Epithelial cell of proximal tubule (primary cell): Measurements from ENCODE around the gene CBX7. TPM values are rescaled to one million over a fixed set of nuclear protein-coding genes. Genes with fewer than 3 reads are reported as not detected.
A peak's percentile ranks its signal among the peaks of the same experiment; 100 is the strongest.
"Not testable (repeated sequence)": the region's sequence is repeated elsewhere in the genome, so short reads cannot be mapped to it uniquely, and the experiment has no call there.

Experiments used
- DNase-seq: peaks from one replicate; pipeline ENCODE4 v3.0.0-alpha.2; 2011; ENCODE audit warnings: low read depth
- H3K4me3 ChIP-seq: 2 replicates; pipeline ENCODE4 v1.5.1; 2011; ENCODE audit warnings: low read depth, mild to moderate bottlenecking, low read length
- total RNA-seq: library from RNA; depleted of rRNA; stranded (reverse); fragments of >200 nt; gene quantifications from 2 replicates; pipeline ENCODE4 v1.2.3, GENCODE V29; 2015
- TF ChIP-seq, protein P1 (sequence below): conservative IDR thresholded peaks from 2 replicates; pipeline ENCODE4 v1.5.1; 2012; ENCODE audit warnings: low read depth, mild to moderate bottlenecking, low read length

CBX7 gene
- total RNA-seq, 1 donor from 2014 or later, result 5.8 TPM

DNA sequence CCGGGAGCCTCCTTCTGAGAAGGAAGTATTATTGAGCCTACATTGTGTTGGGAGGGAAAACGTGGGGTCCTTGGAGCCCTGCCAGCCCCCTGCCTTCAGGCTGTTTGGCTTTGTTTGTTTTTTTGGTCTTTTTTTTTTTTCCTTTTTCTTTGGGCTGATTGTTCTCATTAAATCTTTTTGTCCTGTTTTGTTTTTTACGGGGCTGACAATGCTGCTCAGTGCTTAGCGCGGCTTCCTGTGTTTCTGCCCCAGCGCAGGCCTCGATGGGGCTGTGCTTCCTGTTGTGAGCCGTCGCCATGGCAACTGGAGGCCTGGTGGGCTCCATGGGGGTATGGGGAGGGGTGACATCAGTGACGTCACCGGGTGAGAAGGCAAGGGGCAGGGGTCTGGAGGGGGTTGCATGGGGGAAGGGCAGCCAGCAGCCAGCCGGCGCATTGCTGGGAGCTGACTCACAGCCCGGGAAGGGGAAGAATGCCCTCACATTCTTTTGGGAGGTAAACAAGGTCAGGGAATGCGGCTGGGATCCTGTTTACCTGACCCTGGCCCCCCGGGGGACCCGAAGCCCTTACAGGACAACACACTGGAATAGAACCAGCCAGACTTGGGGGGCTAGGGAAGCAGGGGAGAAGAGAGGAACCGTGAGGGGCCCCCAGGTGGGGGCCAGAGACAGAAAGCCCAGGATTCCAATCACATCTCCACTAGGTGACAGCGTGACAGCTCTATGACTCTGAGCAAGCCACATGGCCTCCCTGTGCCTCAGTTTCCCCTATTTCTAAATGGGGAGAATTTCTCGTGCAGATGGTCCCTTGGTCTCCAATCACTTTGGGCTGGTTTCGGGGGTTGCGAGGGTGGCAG, 22.2 kb upstream of the CBX7 start:
- no peak for DNase-seq
- H3K4me3 ChIP-seq, result no peak overlapping the region
- TF ChIP-seq, protein P1, sequence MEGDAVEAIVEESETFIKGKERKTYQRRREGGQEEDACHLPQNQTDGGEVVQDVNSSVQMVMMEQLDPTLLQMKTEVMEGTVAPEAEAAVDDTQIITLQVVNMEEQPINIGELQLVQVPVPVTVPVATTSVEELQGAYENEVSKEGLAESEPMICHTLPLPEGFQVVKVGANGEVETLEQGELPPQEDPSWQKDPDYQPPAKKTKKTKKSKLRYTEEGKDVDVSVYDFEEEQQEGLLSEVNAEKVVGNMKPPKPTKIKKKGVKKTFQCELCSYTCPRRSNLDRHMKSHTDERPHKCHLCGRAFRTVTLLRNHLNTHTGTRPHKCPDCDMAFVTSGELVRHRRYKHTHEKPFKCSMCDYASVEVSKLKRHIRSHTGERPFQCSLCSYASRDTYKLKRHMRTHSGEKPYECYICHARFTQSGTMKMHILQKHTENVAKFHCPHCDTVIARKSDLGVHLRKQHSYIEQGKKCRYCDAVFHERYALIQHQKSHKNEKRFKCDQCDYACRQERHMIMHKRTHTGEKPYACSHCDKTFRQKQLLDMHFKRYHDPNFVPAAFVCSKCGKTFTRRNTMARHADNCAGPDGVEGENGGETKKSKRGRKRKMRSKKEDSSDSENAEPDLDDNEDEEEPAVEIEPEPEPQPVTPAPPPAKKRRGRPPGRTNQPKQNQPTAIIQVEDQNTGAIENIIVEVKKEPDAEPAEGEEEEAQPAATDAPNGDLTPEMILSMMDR, result no peak

DNA sequence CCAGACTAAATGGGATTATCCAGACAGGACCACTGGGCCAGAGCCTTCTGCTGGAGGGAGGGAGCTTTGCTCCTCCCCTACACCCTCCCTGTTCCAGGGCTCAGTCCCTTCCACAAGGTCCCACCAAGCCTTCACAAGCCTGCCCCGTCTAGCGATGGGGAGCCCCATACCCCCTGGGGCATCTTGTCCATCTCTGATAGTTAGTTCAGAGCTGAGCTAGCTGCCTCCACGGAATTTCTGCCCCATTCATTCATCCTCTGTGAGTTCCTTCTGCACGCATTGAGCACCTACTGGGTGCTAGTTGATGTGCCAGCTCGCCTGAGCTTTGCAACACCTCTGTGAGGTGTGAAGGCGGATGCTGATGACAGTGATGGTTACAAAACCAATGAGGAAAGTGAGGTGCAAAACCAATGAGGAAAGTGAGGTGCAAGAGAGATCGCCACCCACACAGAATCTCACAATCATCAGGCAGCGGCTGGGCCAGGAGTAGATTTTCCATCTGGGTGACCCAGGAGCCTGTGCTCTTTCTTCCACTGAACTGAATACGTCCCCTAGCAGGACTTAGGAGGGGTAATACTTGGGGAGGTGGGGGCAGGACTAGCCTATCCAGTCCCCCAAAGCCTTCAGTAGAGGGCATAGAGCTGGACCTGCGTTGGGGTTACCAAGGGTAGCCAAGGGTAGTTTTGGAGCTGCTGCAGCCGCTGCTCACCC, 21.5 kb upstream of the CBX7 start:
- no peak overlapping the region for H3K4me3 ChIP-seq
- TF ChIP-seq, protein P1, result no peak
- no peak for DNase-seq

DNA sequence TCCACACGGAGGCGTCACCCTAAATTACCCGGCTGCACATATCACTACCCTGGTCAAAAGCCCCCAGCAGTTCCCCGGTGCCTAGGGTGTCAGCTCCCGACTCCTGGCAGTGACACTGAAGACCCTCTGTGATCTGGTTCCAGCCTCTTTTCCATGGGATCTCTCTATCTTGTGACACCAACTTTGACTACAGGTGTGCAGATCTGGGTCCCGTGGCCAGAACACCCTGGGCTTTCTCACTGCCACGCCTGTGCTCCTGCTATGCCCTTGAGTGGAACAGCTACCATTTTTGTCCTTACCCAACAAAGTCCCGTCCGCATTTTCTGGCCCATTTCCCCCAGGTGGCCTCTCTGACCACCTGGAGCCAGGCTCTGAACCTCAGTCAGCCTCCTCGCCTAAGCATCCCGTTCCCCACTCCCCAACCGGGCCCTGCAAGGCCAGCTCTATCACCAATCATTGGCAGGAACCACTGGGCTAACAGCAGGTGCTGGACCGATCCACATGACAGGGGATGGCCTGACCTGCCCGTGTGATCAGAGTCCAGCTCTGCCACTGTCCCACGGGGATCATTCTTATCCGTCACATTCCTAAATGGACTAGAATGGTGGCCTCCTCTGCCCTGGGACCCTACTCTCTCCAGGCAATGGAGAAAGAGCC, 20.7 kb upstream of the CBX7 start:
- TF ChIP-seq, protein P1, result no peak
- no peak overlapping the region for H3K4me3 ChIP-seq
- DNase-seq, result no peak

DNA sequence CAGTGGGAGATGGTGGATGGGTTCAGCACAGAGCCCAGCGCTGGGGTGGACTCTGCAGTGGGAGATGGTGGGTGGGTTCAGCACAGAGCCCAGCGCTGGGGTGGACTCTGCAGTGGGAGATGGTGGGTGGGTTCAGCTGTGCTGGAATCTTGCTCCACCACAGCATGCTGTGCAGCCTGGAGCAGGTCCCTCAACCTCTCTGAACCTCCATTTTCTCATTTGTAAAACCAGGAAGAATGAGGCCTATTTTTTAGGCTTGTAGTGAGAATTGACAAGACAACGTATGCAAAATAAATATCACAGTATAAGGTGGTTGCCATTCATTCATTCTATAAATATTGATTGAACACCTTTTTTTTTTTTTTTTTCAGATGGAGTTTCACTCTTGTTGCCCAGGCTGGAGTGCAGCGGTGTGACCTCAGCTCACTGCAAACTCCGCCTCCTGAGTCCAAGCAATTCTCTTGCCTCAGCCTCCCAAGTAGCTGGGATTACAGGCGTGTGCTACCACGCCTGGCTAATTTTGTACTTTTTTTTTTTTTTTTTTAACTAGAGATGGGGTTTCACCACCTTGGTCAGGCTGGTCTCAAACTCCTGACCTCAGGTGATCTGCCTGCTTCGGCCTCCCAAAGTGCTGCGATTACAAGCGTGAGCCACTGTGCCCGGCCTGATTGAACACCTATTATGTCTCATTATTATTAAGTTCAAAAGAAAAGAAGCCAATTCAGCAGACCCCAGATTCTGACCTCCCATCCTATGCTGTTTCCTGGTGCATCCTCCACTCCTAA, 20.0 kb upstream of the CBX7 start:
- not testable (repeated sequence) for DNase-seq, H3K4me3 ChIP-seq

DNA sequence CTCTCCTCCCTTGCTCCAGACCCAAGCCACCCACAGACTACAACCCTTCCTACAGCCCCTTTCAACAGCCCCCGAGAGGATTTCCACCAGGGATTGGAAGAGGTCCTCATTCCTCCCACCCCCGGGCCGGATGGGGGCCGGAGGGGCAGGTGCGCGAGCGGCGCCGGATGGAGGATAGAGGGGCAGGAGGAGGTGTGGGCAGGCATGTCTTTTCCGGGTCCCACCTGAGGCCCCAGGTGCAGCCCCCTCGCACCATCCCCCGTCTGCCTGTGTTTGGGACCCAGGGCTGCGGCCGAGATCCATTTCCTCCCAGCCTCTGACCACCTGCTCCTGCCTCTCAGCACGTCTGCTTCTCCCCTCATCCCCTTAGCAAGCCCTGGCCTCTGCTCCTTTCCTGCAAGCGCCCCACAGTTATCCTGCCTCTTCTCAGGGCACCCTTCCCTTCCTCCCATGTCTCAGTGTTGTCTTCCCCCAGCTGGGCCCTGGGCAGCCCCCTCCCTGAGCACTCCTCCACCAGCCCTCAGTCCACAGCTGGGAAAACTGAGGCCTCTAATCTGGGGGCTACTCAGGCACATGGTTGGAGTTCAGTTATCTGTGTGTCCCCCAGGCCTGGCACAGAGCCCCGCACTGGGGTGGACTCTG, 19.3 kb upstream of the CBX7 start:
- TF ChIP-seq, protein P1, result no peak

DNA sequence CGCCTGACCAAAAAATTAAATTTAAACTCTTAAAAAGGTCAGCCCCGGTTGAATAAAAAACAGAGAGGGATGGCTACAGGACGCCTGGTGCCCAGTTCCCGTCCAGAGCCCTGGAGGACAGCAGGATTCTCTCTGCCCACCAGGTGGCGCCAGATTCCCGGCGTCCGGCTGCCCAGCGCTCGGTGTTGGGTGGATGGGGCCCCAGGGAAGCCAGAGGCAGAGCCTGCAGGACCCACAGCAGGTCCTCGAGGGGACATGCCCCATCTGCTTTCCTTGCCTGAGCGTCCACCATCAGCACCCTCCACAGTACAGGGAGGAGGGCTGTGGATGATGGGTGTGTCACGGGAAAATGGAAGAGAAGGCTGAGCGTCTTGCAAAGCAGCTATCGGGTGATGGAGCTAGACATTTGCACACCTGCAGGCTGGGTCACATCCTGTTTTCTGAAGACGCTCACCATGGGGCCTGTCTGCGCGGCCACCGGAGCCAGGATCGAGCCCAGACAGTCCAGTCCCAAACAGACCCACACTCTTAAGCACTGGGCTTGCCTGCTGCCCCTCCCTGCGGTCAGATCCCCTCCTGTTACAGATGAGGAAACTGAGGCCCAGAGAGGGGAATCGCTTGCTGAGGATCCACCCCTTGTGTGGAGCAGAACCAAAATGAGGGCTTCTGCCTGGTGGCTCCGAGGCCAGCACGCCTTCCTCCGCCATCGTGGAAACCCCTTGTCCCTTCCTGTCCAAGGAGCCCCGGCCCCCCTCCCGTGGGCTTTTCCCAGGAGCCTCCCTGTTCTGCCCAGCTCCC, 18.5 kb upstream of the CBX7 start:
- DNase-seq, result no peak
- no peak overlapping the region for H3K4me3 ChIP-seq
- TF ChIP-seq, protein P1, result peak; percentile 88

More for the DNA sequence above, 19.3 kb upstream of the CBX7 start:
- DNase-seq, result no peak
- no peak overlapping the region for H3K4me3 ChIP-seq
